Astrocyte (in vitro differentiated cells and primary cell): ENCODE results near the gene TP53TG3D.
"Not testable (repeated sequence)": the region's sequence is repeated elsewhere in the genome, so short reads cannot be mapped to it uniquely, and the experiment has no call there.

Source experiments
- CTCF ChIP-seq: IDR thresholded peaks from 2 replicates; pipeline ENCODE4 v1.5.1; 2011; ENCODE audit warnings: low read depth, mild to moderate bottlenecking, inconsistent platforms, low read length, moderate library complexity; ENCODE audit not compliant: insufficient read depth
- EZH2 ChIP-seq: IDR thresholded peaks from 2 replicates; pipeline ENCODE4 v1.6.1; 2012; ENCODE audit warnings: mild to moderate bottlenecking, low read length, inconsistent platforms; ENCODE audit not compliant: insufficient read depth

GRCh38 chr16:32283917-32284495, 30.9 kb downstream of the TP53TG3D start:
- not testable (repeated sequence) for TF ChIP-seq CTCF, EZH2
